Hepatocyte (in vitro differentiated cells): Measurements from ENCODE around the gene XYLT1.

ENCODE experiments used
- EZH2 ChIP-seq: fragments of 200-600 bp; sonication (generic); IDR thresholded peaks from 2 replicates; pipeline ENCODE4 v1.6.1; 2016; ENCODE audit warnings: antibody characterized with exemption, mild to moderate bottlenecking, borderline replicate concordance
- TF ChIP-seq, protein P1 (sequence below): fragments of 200-600 bp; sonication (generic); IDR thresholded peaks from 2 replicates; pipeline ENCODE4 v1.5.1; 2016; ENCODE audit warnings: antibody characterized with exemption, mild to moderate bottlenecking; ENCODE audit not compliant: poor library complexity

DNA sequence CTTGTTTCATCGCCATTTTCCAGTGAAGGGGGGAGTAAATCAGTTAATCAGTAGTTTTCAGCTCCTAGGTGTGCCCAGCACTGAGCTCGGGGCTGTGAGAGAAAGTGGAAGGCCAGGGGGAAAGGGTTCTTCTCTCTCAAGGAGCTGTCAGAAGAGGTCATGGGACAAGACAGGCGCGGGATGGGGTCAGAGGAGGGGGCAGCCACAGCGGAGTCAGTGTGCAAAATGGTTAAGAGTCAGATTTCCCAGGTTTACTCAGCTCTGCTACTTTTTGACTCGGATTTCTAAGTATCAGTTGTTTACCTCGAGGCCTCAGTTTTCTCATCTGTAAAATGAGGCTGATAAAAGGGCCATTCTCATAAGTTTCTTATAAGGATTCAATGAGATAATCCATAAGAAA is 4.3 kb upstream of the XYLT1 start:
- TF ChIP-seq, protein P1, sequence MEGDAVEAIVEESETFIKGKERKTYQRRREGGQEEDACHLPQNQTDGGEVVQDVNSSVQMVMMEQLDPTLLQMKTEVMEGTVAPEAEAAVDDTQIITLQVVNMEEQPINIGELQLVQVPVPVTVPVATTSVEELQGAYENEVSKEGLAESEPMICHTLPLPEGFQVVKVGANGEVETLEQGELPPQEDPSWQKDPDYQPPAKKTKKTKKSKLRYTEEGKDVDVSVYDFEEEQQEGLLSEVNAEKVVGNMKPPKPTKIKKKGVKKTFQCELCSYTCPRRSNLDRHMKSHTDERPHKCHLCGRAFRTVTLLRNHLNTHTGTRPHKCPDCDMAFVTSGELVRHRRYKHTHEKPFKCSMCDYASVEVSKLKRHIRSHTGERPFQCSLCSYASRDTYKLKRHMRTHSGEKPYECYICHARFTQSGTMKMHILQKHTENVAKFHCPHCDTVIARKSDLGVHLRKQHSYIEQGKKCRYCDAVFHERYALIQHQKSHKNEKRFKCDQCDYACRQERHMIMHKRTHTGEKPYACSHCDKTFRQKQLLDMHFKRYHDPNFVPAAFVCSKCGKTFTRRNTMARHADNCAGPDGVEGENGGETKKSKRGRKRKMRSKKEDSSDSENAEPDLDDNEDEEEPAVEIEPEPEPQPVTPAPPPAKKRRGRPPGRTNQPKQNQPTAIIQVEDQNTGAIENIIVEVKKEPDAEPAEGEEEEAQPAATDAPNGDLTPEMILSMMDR = no peak
- TF ChIP-seq EZH2 = no peak
